Measurements from ENCODE around the gene GALNT2.
A peak's percentile ranks its signal among the peaks of the same experiment; 100 is the strongest.

The GALNT2 gene

GRCh38 chr1:230066466-230067404 lies at the start of gene GALNT2:
Gene GALNT2 (plus strand): TSS chr1:230067238. CDS start chr1:230067281, 43 bp downstream.
- peak; percentile 64 to 88 (median 71) for DNase-seq

- no peak for DNase-seq
Measured at GRCh38 chr1:230020451-230020850, 46.6 kb upstream of the GALNT2 start.

DNA sequence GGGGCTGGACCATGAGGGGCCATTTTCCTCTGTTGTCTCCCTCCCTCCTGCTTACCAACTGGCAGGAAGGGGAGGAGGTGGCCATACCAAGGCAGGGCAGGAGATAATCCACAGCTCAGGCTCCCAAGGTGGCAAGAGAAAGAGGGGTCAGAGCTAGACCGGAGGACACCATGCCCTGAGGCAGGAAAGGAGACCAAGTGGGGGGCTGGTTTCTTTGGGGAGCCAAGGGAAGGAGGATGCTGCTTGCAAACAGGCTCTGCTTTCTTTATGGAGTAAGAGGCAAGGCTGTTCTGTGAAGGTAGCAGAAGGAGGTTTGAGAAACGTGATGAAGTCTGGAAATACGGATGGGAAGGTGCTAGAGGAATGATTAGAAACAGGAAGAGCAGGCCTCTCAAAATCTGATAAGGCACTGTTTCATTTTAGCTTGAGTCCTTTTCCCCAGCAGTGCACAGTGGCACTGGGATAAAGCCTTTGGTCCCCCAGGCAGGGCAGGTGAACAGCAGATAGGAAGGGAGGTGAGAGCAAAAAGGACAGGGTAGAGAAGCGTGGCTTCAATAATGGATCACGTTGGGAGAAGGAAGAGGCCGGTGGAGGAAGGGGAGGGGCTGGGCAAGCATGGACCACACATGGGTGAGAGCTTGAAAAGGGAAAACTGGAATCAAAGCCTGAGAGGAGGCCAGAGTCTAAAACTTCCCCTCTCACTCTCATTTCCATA lies 44.2 kb upstream of the GALNT2 start:
- DNase-seq: no peak

DNA sequence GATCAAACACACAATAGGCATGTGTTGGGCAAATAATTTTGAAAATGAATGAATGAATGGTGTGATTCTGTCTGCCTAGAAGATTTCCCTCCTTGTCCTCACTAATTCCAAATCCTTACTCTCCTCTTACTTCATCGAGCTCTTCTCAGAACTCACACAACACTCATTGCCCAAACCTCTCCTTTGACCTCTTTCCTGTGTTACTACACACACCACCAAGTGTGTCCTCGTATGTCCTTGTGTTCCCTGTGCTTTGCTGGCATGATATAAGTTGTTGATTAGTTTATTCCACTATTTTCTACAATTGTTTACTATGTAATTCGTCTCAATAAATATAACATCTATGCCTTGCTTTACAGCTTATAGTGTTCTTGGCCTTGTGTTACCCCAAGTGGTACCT lies 41.4 kb upstream of the GALNT2 start:
- no peak for DNase-seq

DNA sequence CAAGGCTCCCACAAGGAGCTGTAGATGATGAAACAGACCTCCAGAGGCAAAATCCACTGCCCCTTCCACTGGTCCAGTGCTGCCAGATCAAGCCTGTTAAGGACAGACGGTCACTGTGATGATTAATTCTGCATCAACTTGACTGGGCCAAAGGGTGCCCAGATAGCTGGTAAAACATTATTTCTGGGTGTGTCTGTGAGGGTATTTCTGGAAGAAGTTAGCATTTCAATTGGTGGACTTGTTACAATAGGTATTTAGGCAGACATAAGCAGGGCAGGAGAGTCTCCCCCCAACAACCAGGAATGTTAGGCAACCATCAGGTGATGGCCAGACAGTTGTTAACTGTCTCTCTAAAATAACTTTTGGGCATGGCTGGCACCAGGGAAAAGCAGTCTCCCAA lies 40.9 kb upstream of the GALNT2 start:
- DNase-seq: no peak

GRCh38 chr1:230026572-230026971 lies 40.5 kb upstream of the GALNT2 start:
- no peak for DNase-seq

DNA sequence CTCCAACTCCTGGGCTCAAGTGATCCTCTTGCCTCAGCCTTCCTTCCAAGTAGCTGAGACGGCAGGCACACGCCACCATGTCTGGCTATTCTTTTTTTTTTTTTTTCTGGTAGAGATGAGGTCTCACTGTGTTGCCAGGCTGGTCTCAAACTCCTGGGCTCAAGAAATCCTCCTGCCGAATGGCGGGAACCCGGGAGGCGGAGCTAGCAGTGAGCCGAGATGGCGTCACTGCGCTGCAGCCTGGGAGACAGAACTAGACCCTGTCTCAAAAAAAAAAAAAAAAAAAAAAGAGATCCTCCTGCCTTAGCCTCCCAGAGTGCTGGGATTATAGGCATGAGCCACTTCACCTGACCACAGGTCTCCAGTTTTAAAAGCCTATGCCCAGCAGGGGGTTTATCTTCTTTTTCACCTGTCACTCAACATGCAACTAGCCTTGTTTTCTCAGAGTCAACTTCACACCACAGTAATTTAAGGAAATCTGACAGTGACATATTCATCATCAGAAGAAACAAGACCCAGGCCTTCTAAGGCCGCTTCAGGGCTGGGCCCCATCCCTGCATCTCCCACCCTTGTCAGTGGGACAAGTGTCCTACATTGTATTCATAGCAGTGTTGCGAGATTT lies 38.3 kb upstream of the GALNT2 start:
- DNase-seq: no peak

GRCh38 chr1:230029244-230029941 lies 37.6 kb upstream of the GALNT2 start:
- DNase-seq: peak in 1 of 4 experiments; percentile 3

DNA sequence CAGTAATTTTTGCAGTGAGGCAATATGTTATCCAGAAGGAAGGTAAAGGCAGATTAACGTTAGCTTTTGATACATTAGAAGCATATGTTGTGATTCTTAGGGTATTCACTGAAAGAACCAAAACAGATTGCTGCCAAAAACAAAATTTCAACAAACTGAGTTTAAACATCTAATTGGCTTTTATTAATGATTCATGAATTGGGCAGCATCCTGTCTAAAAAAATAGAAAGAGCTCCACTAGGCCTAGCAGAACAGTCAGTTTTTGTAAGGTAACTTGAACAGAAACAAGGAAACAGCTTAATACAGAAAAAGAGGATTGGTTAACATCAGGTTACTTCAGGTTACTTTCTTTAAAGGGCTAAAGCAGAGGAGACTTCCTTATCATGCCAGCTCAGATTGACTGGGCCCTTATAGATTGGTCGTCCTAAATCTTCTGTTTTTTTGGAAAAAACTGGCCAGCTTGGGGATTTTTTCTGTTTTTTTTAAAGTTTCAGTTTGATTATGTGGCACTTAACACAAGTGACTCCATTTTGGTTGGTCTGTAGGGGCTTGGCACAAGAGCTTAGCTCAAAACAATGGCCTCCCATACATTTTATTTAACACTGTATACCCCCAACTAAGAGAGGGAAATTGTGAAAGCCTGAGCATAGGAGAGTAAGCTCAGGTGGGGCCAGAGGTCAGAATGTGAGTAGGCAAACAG lies 36.8 kb upstream of the GALNT2 start:
- no peak for DNase-seq

- no peak for DNase-seq
Measured at GRCh38 chr1:230031131-230031530, 35.9 kb upstream of the GALNT2 start.

- DNase-seq: no peak
Measured at GRCh38 chr1:230032516-230033281, 34.3 kb upstream of the GALNT2 start.

DNA sequence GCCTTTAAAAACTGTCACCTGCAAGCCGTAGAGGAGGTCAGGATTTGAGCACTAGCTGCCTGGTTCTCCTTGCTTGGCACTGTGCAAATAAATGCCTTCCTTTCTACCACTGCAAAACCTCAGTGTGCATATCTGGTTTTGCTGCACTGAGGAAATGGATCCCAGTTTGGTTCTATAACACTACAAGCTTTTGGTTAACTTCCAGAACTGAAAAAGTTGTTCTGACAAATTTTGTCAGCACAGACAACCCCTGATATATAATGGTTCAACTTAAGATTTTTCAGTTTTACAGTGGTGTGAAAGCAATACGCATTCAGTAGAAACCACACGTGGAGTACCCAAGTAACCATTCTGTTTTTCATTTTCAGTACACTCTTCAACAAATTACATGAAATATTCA lies 29.8 kb upstream of the GALNT2 start:
- DNase-seq: no peak

DNA sequence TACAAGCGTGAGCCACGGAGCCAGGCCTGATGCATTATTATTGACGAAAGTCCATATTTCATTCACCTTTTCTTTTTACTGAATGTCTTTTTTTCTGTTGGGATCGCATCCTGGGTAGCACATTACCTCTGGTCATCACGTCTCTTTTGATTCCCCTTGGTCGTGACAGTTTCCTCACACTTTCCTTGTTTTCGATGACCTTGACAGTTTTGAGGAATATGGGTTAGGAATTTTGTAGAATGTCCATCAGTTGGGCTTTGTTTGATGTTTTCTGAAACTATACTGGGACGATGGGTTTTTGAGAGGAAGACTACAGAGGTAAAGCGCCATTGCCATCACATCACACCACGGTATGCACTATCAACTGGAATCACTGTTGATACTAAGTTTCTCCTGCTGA lies 26.6 kb upstream of the GALNT2 start:
- no peak for DNase-seq

DNA sequence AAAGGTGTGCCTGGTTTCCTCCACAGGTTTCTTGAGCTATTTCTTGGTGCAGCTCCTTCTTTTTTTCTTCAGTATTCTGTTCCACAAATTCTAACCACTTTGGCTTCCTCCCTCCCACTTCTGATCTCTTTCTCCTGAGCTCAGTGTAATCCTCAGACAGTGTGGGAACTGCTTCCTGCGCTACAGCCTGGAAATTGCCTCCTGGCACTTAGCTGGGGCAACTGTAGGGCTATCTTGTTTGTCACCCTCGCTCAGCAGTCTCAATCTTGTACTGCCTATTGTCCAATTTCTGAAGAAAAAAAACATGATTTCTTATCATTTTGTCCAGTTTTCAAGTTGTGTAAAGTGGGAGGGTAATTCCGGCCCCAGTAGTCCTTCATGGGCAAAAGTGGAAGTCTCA lies 24.0 kb upstream of the GALNT2 start:
- no peak for DNase-seq

GRCh38 chr1:230044729-230045128 lies 22.3 kb upstream of the GALNT2 start:
- no peak for DNase-seq

GRCh38 chr1:230047114-230047865 lies 19.7 kb upstream of the GALNT2 start:
- no peak for DNase-seq

- DNase-seq: no peak
Measured at GRCh38 chr1:230048322-230048721, 18.7 kb upstream of the GALNT2 start.

- DNase-seq: no peak
Measured at GRCh38 chr1:230048922-230049321, 18.1 kb upstream of the GALNT2 start.

DNA sequence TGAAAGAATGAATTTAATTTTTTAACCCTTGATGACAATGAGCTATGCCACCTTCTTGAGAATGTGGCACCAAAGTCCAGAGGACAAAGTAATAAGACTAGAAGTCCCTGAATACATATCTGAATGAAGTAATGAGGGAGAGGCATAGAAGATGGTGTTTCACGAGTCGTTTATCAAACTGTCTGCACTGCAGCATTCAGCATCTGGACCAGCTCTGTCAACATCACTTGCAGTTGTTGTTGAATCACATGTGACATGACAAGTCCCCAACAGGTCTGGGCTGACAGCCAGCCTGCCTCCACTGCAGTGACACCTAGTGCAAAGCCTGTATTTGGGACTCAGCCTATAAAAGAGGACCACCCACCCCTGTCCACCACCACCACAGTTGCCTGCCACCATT lies 17.3 kb upstream of the GALNT2 start:
- DNase-seq: no peak

GRCh38 chr1:230050973-230051735 lies 15.9 kb upstream of the GALNT2 start:
- DNase-seq: no peak
